Fibroblast of lung (primary cell): Measurements from ENCODE around the gene TMEM121B.

ENCODE experiments used
- EZH2 ChIP-seq: IDR thresholded peaks from 2 replicates; pipeline ENCODE4 v1.5.1; 2012; ENCODE audit warnings: low read length, control low read depth, mild to moderate bottlenecking; ENCODE audit errors: missing control alignments
- TF ChIP-seq, protein P1 (sequence below), 2 donors: IDR thresholded peaks in 1 of 2; conservative IDR thresholded peaks in 1 of 2; 1 replicate in 1 of 2; 2 replicates in 1 of 2; pipeline ENCODE4 v1.5.1; 2011 to 2012; ENCODE audit warnings: low read length in 2 of 2, control low read depth in 1 of 2, inconsistent platforms in 1 of 2, low read depth in 1 of 2, mild to moderate bottlenecking in 1 of 2

DNA sequence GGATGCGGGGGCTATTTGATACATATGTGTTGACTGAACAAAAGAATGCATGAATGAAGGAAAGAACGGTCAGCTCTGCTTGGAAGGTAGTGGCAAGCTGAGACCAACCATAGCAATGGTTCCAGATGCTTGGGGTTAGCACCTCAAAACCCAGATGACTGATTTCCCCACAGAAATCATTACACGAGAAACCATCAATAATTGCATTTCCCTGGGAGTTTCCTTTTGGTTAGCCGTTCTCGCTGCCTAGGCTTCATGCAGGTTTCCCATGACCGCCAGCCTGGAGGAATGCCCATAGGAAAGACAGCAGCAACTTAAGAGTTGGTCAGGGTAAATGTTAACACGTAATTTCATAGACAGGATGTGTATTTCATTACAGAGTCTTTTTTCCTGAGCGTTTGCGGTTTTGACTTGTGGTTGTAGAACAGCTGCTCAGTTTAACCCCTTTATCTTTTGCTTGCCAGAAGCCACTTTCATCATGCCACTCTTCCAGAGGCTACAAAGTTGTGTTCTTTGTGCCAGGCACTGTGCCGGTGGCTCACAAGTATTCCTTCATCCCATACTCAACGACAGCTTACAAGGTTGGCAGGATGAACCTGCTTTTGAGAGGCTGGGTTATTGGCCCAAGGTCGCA is 33.5 kb downstream of the TMEM121B start:
- TF ChIP-seq, protein P1, sequence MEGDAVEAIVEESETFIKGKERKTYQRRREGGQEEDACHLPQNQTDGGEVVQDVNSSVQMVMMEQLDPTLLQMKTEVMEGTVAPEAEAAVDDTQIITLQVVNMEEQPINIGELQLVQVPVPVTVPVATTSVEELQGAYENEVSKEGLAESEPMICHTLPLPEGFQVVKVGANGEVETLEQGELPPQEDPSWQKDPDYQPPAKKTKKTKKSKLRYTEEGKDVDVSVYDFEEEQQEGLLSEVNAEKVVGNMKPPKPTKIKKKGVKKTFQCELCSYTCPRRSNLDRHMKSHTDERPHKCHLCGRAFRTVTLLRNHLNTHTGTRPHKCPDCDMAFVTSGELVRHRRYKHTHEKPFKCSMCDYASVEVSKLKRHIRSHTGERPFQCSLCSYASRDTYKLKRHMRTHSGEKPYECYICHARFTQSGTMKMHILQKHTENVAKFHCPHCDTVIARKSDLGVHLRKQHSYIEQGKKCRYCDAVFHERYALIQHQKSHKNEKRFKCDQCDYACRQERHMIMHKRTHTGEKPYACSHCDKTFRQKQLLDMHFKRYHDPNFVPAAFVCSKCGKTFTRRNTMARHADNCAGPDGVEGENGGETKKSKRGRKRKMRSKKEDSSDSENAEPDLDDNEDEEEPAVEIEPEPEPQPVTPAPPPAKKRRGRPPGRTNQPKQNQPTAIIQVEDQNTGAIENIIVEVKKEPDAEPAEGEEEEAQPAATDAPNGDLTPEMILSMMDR (conservative IDR thresholded peaks at IDR 0.05 in 1 of 2, IDR thresholded peaks at IDR 0.05 in 1 of 2; ENCODE audit: low read depth in 1 of 2, low read length in 2 of 2) = no peak
- TF ChIP-seq EZH2 = no peak
